Measurements from ENCODE around the gene ABL1.
"Not testable (repeated sequence)": the region's sequence is repeated elsewhere in the genome, so short reads cannot be mapped to it uniquely, and the experiment has no call there.

ABL1 gene

DNA sequence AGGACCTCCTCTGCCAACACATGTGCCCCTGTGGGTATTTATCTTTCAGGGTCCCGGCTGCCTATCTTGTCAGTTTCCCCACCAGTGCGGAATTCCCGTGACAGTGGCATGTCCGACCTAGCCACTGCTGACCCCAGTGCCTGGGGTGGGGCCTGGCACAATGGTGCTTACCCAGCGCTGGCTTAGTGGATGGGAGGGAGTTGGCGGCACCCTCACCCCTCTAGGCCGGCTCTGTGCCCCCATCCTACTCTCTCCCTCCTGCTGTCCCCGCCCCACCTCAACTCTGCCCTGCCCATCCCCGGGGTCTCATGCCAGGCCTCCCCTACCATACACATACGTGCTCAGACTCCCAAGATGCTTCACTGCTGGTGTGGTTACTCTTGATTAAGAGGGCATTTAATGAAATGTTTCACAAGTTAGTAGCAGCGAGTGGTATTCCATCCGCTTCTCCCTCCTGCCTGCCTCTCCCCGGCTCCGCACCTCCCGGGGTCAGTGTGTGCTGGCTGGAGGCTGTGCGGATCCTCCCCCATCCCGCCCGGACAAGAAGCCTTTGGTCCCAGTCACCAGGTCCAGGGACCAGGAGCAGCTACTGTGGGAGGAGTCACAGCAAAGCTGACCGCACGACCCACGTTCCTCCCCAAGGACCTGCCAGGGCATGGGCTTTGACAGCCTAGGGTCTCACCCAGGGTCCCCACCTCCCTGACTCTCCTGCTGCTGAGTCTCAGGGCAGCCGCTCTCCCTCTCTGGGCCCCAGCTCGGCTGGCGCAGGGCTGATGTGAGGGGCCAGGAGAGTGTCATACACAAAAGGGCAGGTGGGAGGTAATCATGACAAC, 71.1 kb downstream of the ABL1 start:
- DNase-seq: no peak

DNA sequence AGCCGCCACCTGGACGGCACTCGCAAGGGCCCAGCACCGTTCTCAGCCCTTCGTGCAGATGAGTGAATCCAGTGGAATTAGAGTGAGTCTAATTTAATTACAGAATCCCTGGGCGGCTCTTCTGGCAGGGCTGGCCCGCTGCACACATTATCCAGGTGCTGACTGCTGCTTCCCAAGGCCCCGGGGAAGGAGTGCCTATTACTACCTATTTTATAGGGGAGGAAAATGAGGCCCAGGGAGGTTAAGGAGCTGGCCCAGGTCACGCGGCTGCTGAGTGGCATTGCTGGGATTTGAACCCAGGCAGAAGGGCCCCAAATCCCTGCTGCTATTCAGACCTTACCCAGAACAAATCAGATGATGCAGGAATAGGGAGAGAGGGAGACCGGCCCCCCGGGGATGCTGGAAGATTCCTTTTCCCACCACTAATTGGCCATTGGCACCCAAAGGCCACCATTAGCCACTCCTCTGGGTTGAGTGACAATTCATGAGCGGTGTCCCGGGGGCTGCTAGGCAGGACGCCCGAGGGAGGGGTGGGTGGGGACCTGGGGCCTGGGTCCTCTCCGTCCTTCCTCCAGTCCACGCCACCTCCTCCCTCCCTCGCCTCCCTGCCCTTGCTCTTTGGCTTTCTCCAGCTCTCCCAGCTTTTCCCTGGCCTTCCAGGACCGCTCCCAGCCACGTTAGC, 71.8 kb downstream of the ABL1 start:
- no peak for DNase-seq

DNA sequence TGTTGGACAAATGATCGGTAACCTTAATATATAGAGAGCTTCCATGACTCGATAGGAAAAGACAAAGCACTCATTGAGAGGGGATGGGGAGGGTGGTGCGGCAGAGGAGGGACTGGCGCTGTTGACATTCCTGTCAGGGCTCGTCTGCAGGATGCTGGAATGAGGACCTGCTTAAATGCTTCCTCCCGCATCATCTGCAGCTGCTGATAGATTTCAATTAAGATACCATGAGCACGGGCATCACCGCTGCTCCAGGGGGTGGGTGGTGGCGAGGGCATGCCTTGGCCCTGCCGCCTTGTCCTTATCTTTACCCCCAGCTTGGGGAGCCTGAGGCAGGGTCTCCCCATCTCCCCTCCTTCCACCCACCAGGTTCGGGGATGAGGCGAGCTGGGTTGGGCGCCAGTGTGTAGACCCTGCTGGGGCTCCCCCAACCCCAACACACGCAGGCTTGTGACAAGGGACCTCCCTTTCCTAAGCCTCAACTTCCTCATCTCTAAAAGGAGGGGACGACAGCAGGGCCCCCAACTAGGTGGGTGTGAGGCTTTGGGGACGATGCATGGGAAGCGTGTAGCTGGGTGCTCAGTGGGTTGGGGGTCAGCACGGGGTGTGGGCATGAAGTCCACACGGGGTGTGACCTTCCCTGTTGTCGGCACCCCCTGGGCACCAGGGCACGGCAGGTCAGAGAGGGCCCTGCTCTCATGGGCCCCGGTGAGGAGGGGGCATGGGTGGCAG, 73.3 kb downstream of the ABL1 start:
- no peak for DNase-seq

DNA sequence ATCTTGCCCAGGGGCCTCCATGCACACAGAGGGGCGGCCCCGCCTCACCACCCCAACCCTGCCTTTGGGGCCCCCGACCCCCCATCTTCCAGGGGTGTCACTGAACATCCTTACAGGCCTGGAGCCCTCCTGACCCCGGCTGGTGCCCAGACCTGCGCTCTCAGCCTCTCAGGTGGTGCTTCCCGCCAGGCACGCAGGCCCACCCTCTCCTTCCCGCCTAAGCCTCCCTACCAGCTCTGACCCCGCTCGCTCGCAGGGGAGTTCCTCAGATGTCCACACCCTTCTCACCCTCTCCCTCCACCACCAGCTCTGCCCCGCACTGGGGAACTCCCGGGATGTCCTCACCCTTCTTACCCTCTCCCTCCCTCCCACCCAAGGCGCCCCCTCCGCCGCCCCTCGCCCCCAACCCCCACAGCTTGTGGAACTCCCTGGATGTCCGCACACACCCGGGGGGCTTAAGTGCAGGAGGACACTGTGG, 73.9 kb downstream of the ABL1 start:
- DNase-seq: no peak

DNA sequence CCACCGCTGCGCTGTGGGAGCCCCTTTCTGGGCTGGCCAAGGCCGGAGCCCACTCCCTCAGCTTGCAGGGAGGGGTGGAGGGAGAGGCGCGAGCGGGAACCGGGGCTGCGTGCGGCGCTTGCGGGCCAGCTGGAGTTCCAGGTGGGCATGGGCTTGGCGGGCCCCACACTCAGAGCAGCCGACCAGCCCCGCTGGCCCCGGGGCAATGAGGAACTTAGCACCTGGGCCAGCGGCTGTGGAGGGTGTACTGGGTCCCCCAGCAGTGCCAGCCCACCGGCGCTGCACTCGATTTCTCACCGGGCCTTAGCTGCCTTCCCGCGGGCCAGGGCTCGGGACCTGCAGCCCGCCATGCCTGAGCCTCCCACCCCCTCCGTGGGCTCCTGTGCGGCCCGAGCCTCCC, 75.0 kb downstream of the ABL1 start:
- DNase-seq: not testable (repeated sequence)

DNA sequence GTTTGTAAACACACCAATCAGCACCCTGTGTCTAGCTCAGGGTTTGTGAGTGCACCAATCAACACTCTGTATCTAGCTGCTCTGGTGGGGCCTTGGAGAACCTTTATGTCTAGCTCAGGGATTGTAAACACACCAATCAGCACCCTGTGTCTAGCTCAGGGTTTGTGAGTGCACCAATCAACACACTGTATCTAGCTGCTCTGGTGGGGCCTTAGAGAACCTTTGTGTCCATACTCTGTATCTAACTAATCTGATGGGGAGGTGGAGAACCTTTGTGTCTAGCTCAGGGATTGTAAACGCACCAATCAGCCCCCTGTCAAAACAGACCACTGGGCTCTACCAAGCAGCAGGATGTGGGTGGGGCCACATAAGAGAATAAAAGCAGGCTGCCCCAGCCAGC, 75.6 kb downstream of the ABL1 start:
- DNase-seq: not testable (repeated sequence)

DNA sequence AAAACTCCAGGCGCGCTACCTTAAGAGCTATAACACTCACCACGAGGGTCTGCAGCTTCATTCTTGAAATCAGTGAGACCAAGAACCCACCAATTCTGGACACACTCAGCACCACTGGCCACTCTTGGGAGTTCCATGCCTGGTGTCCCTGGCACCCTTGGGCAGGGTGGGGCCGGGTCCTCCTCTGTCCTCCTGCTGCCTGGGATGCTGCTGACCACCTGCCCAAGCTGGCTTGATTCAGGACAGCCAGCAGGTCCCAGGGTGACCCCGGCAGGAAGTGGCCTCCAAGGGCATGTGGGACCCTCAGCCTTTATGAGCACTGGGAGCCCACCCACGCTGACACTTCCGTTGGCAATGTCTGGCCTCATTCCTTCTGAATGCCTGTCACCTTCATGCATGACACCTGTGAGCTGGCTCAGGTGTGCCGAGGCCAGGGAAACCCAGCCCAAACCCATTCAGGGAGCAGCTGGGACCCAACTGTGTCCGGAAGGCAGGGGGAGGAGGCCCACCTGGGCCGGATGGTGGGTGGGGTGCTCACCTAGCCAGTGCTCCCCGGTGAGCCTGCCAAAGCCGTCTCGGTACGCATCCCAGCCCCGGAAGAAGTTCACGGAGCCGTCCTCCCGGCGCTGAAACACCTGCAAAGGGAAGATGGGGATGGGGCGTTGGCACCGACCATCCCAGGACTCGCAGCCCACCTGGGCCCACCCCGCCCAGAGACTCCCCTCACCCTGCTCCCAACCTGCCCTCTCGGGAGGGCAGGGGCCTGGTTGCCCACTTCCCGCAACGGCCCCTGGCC, 76.4 kb downstream of the ABL1 start:
- no peak for DNase-seq

DNA sequence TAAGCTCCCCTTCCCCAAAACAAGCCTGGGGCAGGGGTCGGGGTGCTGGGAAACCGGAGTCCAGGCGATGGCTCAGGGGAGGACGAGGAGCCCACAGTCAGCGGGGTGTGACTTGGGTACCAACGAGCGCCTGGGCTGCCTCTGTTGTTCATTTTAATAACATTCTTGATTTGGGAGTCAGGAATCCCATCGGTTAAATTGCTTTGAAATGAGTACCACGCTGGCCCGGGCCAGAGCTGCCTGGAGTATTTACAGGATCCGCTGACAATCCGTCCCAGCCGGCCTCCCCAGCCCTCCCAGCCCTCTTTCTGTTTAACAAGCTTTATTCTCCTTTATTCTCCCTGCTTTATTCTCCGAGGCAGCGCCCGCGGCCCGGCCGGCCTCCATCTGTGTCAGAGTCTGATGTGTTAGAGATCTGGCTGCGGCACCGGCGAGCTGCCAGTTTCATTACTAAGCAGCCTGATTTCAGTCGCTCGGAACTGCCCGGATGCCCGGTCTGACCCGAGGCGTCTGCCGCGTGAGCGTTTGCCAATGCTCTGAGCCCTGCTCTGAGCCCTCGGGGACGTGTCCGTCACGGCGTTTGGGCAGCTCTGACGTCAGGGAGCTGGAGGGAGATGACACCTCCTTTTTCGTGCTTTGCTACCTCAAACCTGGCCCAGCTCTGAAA, 78.0 kb downstream of the ABL1 start:
- DNase-seq: no peak

DNA sequence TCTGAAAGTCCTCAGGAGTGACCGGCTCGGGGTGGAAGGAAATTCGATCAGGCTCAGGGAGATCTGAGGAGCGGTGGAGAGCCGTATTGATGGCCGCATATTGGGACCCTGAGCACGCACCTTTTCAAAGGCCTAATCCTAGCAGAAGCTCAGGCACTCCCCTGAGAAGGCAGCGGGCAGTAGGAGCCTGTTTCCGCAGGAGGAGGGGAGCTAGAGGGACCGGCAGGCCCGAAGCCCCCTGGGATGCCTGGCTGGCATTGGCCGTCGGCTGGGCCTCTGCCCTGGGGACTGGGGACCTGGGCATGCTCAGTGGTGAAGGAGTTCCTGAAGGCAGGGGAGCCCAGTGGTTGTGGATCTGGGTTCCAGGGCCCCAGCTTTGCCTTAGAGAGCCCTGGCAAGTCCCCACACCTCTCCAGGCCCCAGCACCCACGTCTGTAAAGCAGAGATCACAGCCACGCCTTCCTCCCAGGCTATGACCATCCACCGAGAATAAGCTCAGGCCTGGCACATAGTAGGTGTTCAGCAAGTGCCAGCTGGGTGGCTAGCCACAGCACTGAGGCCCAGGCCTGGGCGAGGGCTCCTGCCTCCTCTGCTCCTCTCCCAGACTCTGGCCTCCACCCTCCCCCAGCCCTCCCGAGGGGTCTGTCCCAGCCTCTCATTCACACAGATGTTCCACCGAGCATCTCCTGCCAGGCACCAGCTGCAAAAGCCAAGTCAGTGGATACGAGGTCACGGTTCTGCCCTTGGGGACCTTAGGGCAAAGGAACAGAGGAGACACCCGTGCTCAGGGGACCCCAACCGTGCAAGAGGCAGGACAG, 78.8 kb downstream of the ABL1 start:
- no peak for DNase-seq

DNA sequence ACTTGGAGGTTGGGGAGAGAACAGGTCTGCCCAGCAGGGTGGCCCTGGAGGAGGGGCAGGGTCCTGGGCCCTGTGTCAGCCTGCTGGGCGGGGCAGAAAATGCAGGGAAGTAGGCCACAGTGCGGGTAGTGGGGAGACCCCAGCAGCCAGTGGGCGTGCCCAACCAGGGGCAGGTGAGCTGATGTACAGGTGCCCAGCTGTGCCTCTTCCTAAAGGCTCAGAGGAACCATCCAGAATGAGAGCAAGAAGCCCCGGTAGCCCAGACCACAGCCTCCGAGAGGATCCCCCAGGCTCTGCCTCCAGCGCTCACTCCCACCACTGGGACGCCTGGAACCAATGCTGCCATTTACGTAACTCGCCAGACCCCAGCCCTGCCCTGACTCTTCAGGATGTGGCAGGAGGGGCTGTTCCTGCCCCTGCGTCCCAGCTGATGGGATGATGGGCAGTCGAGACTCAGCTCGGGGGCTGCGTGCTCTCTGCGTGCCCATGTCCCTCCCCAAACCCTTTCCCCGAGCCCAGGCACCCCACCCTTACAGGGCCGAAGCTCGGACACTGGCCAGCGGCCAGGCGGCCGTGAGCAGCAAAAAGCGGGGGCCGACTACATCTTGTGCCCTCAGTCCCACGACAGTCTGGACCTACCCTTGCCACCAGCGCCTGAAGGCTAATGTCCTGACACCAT, 79.5 kb downstream of the ABL1 start:
- no peak for DNase-seq

DNA sequence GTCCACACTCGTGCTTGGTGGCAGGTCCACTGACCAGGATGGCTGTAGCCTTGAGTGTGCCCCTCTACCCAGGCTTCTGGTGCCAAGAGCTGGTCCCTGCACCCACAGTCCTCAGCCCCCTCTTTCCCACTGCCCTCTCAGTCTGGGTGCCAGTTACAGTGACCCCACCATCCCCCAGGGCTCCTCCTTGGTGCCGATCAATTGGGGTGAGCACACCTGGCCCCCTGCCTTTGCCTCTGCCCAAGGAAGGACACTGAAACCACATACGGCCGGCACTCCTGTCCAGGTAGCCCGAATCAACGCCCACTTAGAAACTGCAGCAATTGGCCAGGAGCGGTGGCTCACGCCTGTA, 80.0 kb downstream of the ABL1 start:
- DNase-seq: no peak

DNA sequence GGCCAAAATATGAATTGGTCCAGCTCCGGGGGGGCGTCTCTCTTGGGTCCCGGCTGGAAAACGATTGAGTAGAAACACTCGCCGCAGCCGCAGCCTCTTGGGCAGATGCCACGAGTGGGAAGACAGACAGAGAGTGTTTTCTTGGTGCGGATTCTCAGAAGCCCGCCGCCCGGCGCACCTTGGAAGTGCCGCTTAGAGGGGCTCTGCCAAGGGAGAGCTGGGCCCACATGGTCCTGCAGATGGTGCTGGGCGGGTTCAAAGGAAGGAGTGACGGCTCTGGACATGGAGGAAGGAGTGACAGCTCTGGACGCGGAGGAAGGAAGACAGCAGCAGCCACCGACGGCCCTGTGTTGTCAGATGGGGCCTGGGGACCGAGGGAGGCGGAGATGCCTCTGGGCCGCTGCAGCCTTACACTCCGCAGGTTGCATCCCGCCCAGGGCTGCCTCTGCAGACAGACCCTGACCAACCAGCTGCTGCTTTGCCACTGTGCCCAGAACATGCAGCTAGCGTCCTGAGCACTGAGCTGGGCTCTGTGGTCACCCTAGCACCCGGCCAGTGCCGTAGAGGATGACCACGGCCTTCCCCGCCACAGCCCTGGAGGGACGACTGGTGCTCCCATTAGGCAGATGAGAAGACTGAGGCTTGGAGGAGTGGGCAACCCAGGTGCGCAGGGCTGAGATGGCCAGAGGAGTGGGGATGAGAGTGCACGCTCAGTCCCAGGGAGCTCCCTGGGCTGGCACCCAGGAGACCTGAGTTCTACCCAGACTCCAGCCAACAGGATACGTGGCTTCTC, 82.3 kb downstream of the ABL1 start:
- no peak for DNase-seq

DNA sequence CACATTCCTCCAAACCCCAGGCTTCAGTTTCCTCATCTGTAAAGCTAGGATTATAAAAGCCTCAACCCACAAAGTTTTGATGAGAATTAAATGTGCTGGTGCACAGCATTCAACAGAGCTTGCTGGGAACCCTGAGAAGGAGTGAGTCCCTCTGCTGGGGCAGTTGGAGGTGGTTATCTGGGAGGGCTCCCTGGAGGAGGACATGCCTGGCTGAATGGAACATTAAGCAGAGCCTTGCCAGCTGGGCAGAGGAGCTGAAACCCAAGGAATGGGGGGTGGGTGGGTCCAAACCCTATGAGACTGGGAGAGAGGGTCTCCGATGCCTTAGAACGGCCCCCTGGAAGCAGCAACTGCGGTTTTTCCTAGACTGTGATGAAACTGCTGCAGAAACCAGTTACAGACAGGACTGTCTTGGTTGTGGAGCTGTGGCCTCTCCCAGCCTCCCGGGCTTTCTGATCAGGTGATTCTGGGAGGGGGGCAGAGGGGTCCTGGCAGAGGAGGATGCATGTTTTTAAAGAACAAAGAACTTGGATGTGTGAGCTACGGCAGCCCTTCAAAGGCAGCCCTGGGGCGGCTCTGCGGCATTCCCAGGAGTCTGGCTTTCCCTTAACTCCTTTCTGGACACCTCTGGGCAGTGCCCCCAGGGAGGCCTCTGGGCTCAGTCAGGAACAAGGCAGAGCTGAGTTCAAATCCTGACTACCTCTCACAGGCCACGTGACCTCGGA, 83.2 kb downstream of the ABL1 start:
- no peak for DNase-seq

DNA sequence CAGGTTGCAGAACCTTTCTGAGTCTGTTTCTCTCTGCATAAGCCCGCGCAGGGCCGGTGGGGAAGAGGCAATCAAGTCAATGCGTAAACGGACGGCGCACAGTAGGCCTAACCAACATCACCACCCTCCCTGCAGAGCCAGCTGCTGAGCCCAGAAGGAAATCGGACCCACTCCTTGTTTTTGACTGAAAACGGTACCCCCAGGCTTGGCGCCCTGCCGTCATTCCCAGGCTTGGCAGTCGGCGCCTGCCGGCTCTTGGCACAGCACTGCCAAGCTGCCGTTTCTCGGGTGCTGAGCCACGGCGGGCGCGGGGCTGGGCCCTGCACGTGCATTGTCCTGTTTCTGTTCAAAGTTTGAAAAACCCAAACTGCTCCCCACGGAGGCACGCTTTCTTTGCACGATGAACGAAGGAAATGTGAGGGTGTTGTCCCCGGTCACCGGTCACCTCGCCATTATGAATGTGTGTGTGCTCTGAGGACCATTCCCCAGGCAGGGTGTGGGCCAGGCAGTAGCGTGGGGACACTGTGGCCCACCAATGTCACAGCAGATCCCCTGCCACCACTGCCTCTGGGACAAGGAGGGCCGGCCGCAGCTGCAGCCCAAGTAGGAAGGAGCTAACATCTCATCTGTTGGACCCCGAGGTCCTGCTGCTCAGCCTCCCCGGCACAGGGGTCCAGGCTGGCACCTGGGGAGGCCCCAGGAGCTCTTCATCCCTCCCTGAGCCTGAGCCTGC, 83.9 kb downstream of the ABL1 start:
- no peak for DNase-seq

DNA sequence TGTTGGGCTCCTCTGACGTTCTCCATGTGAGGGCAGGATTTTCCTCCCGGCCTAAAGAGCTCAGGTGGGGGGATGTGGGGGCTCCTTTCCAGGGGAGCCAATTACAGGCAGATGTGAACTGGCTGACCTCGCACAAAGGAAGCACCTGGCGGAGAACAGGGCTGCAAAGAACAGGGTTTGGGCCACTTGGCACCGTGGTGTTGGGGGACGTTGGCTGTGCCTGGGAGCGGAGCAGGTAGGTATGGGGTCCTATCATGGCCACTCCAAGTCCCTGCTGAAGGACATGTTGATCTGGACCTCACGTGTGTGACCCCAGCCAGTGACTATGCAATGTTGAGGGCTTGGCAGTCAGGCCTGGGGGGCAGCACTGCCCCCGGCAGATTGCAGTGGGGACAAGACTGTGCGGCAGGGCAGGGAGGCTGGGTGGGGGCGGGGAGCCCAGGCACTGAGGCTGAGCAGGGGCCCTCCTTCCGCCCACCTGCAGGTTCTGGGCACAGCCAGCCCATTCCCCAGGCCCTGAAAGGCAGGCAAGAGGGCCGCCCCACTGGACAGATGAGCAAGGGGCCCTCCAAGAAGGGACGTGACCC, 84.6 kb downstream of the ABL1 start:
- DNase-seq: no peak

DNA sequence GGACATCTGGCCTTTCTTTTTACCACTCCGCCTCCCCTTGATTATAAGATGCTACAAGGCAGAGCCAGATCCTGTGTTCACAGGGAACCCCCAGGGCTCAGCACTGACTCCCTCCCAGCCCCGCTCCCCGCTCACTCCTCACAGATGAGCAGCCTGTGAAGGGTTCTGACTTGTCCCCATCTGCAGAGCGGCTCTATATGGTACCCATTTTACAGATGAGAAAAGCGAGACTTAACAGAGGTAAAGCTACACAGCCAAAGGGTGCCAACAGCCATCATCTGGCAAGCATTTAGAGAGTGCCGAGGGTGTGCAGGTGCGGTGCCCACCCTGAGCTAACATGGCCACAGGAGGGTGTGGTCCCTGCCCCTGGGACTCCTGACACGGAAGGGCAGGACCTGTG, 85.2 kb downstream of the ABL1 start:
- no peak for DNase-seq

DNA sequence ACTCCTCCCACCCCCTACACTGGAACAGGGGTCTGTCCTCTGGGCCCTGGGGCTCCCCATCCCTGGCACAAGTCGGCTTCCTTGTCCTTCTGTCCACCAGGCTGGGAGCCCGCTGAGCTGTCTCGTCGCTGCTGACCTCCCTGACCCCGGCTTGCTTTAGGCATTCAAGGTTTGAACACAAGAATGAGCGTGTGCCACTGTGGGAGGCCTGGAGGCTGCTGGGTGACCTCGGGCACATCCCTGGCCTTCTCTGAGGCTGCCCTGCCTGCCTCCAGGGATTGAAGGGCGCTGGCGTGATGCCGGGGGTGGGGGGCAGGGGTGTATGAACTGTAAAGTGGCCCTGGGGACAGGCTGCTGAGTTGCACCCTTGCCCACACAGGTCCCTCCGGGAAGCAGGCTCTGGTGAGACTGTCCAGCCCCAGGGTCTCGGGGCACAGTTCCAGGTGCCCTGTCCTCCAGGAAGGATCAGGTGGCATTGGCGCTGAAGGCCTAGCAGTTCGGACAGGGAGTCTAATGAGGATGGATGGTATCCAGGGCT, 85.8 kb downstream of the ABL1 start:
- no peak for DNase-seq

Data from NCI-H1436 (cell line).